ENCODE data around the gene ATF7IP. TPM values are rescaled to one million over a fixed set of nuclear protein-coding genes. Genes with fewer than 3 reads are reported as not detected.
A peak's percentile ranks its signal among the peaks of the same experiment; 100 is the strongest.

ATF7IP gene
- total RNA-seq, 1 donor = 33.2 TPM

GRCh38 chr12:14418451-14418890 lies 53.0 kb downstream of the ATF7IP start:
- TF ChIP-seq CTCF (IDR thresholded peaks at IDR 0.05; ENCODE audit: insufficient read depth, low read depth, low read length) = peak; percentile 25
- DNase-seq (ENCODE audit: low read depth) = no peak
- no peak overlapping the region for H3K4me3 ChIP-seq (ENCODE audit: low read depth, low read length)

GRCh38 chr12:14422516-14423230 lies 57.2 kb downstream of the ATF7IP start:
- no peak for DNase-seq (ENCODE audit: low read depth)
- TF ChIP-seq CTCF (IDR thresholded peaks at IDR 0.05; ENCODE audit: insufficient read depth, low read depth, low read length) = no peak
- H3K4me3 ChIP-seq (ENCODE audit: low read depth, low read length) = no peak overlapping the region

- no peak overlapping the region for H3K4me3 ChIP-seq (ENCODE audit: low read depth, low read length)
- TF ChIP-seq CTCF (IDR thresholded peaks at IDR 0.05; ENCODE audit: insufficient read depth, low read depth, low read length) = no peak
- DNase-seq (ENCODE audit: low read depth) = no peak
These were observed 59.1 kb downstream of the ATF7IP start for GRCh38 chr12:14424545-14424944.

GRCh38 chr12:14426792-14427191 lies 61.3 kb downstream of the ATF7IP start:
- no peak overlapping the region for H3K4me3 ChIP-seq (ENCODE audit: low read depth, low read length)
- no peak for TF ChIP-seq CTCF (IDR thresholded peaks at IDR 0.05; ENCODE audit: insufficient read depth, low read depth, low read length)
- DNase-seq (ENCODE audit: low read depth) = no peak

GRCh38 chr12:14427929-14428328 lies 62.4 kb downstream of the ATF7IP start:
- no peak for TF ChIP-seq CTCF (IDR thresholded peaks at IDR 0.05; ENCODE audit: insufficient read depth, low read depth, low read length)
- no peak overlapping the region for H3K4me3 ChIP-seq (ENCODE audit: low read depth, low read length)
- no peak for DNase-seq (ENCODE audit: low read depth)

- no peak for DNase-seq (ENCODE audit: low read depth)
- no peak for TF ChIP-seq CTCF (IDR thresholded peaks at IDR 0.05; ENCODE audit: insufficient read depth, low read depth, low read length)
- H3K4me3 ChIP-seq (ENCODE audit: low read depth, low read length) = no peak overlapping the region
These were observed 65.0 kb downstream of the ATF7IP start for GRCh38 chr12:14430394-14430986.

All from fibroblast of villous mesenchyme (primary cell).